C1 segment of cervical spinal cord (tissue), 14 donors: ENCODE data around the gene NEK2.
"Not testable (repeated sequence)": the region's sequence is repeated elsewhere in the genome, so short reads cannot be mapped to it uniquely, and the experiment has no call there.

Experiments
- DNase-seq, 14 donors: peaks; one replicate each; lab custom pipeline; 2025; lab: John Stamatoyannopoulos, UW

The NEK2 gene

GRCh38 chr1:211695135-211695816 is 19.9 kb upstream of the NEK2 start:
- DNase-seq: no peak

GRCh38 chr1:211693911-211694310 is 18.5 kb upstream of the NEK2 start:
- not testable (repeated sequence) for DNase-seq

GRCh38 chr1:211688421-211688820 is 13.0 kb upstream of the NEK2 start:
- no peak for DNase-seq

GRCh38 chr1:211687462-211688215 is 12.2 kb upstream of the NEK2 start:
- no peak for DNase-seq

- DNase-seq: no peak
Observed at GRCh38 chr1:211685823-211686222, 10.4 kb upstream of the NEK2 start.

GRCh38 chr1:211684791-211685190 is 9.4 kb upstream of the NEK2 start:
- no peak for DNase-seq

GRCh38 chr1:211684331-211684730 is 8.9 kb upstream of the NEK2 start:
- DNase-seq: no peak

GRCh38 chr1:211683396-211684297 is 8.2 kb upstream of the NEK2 start:
- no peak for DNase-seq

- DNase-seq: not testable (repeated sequence)
Observed at GRCh38 chr1:211682186-211682585, 6.8 kb upstream of the NEK2 start.

- DNase-seq: peak in 10 of 14 donors; percentile 26 to 70 (median 36)
Observed at GRCh38 chr1:211680752-211681327, 5.4 kb upstream of the NEK2 start.

GRCh38 chr1:211677659-211678058 is 2.2 kb upstream of the NEK2 start:
- DNase-seq: no peak

GRCh38 chr1:211676761-211677160 is 1.3 kb upstream of the NEK2 start:
- no peak for DNase-seq

GRCh38 chr1:211676106-211676583 is 724 bp upstream of the NEK2 start:
- no peak for DNase-seq

GRCh38 chr1:211667065-211667617 is 8.3 kb downstream of the NEK2 start:
- no peak for DNase-seq

GRCh38 chr1:211660718-211661222 is 14.7 kb downstream of the NEK2 start:
- DNase-seq: no peak

- no peak for DNase-seq
Observed at GRCh38 chr1:211656728-211657127, 18.7 kb downstream of the NEK2 start.

- peak; percentile 13 to 71 (median 46) for DNase-seq
Observed at GRCh38 chr1:211654838-211655787, 20.3 kb downstream of the NEK2 start.

- no peak for DNase-seq
Observed at GRCh38 chr1:211653959-211654496, 21.4 kb downstream of the NEK2 start.

- DNase-seq: no peak
Observed at GRCh38 chr1:211653293-211653692, 22.1 kb downstream of the NEK2 start.

- DNase-seq: no peak
Observed at GRCh38 chr1:211652371-211652770, 23.1 kb downstream of the NEK2 start.
